HS-27A (cell line): ENCODE data around the gene KCNJ9.
"Not testable (repeated sequence)": the region's sequence is repeated elsewhere in the genome, so short reads cannot be mapped to it uniquely, and the experiment has no call there.

Source experiments
- DNase-seq: peaks from one replicate; pipeline ENCODE4 v3.0.0-alpha.2; 2012; ENCODE audit warnings: low read depth, missing footprints

Gene KCNJ9

DNA sequence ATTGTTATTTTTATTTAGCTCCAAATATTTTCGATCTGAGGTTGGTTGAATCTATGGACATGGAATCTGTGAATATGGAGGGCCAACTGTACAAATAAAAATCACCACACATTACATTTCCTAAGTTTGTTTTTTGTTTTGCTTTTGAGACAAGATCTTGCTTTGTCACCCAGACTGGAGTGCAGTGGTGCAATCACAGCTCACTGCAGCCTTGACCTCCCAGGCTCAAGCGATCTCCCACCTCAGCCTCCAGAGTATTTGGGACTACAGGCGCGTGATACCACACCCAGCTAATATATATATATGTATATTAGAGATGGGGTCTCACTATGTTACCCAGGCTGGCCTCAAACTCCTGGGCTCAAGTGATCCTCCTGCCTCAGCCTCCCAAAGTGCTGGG, 45.0 kb downstream of the KCNJ9 start:
- not testable (repeated sequence) for DNase-seq

DNA sequence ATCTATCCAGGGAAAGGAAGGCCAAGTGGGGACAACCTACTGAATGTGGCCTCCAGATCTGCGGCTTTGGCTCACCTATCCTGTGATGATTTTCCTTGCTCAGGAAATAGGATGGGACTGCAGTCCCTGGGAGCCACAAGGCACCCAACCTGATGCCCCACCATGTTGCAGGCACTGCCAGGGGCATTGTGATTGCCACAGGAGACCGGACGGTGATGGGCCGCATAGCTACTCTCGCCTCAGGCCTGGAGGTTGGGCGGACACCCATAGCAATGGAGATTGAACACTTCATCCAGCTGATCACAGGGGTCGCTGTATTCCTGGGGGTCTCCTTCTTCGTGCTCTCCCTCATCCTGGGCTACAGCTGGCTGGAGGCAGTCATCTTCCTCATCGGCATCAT, 46.0 kb downstream of the KCNJ9 start:
- no peak for DNase-seq

GRCh38 chr1:160127865-160128523, 46.7 kb downstream of the KCNJ9 start:
- DNase-seq: no peak

GRCh38 chr1:160128636-160129035, 47.3 kb downstream of the KCNJ9 start:
- DNase-seq: no peak

- no peak for DNase-seq
These were observed 47.7 kb downstream of the KCNJ9 start for GRCh38 chr1:160129046-160129445.

- no peak for DNase-seq
These were observed 48.2 kb downstream of the KCNJ9 start for GRCh38 chr1:160129558-160129957.

DNA sequence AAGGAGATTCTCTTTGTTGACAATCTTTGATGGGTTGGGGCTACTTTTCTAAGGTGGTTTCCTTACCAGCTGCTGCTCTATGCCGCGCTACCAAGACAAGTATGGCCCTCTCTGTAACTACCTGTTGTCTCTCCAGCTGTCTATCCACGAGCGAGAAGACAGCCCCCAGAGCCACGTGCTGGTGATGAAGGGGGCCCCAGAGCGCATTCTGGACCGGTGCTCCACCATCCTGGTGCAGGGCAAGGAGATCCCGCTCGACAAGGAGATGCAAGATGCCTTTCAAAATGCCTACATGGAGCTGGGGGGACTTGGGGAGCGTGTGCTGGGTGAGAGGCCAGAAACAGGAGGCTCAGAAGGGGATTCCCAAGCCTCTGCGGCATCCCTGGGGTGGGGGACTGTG, 48.6 kb downstream of the KCNJ9 start:
- no peak for DNase-seq

DNA sequence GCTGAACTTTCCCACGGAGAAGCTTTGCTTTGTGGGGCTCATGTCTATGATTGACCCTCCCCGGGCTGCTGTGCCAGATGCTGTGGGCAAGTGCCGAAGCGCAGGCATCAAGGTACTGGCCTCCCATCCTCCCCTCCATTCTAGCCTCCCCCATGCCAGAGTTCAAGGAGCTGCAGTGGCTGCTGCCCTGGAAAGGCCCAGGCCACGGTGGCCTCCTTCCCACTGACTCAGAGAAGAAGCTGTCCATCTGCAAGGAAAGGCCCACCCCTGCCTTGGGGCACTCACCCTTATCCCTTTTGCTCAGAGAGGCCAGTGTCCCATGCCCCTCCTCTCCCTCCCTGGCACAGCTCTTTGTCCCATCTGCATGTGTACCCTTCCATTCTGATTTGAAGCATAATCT, 49.1 kb downstream of the KCNJ9 start:
- DNase-seq: no peak

DNA sequence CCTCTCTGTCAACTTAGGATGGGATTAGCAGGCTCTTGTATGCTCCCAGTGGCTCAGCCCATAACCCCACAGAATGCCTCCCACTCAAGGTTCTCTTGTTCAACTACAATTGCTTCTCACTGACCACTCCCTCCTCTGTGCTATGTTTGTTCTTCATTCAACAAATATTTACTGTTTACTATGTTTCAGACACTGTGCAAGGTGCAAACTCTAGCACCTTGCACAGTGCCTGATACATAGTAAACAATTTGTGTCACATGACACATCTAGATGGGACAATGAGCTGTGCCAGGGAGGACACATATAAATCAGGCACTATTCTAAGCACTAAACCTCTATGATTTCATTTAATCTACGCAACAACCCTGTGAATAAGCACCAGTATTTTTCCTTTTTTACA, 49.6 kb downstream of the KCNJ9 start:
- DNase-seq: no peak

DNA sequence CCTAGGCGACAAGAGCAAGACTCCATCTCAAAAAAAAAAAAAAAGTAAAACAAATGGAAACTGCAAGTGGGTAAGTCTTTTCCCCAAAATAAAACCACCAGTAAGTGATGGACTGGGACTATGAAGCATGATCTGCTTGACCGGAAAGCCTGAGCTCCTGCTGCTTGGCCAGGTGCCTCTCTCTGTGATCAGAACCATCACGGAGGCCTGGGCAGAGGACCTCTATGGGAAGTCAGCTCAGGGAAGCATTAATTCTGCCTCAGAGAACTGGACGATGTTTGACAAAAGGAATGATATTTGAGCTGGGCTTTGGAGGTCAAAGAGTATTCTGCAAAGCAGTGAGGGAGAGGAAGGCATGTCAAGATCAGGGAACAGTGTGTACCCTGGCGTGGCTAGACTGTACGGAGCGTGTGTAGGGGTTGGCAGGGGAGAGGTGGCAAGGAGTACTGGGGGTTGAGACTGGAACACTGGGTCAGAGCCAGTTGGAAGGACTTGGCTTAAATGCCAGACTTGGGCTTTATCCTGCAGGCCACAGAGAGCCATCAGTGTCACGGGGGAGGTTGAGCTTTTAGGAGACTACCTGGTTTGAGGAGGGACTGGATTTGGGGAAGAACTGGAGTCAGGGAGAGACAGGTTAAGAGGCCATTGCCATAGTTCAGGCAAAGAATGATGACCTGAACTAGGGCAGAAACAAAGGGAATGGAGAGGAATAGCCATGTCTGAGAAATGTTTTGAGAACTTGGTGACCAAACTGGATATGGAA, 50.6 kb downstream of the KCNJ9 start:
- no peak for DNase-seq

DNA sequence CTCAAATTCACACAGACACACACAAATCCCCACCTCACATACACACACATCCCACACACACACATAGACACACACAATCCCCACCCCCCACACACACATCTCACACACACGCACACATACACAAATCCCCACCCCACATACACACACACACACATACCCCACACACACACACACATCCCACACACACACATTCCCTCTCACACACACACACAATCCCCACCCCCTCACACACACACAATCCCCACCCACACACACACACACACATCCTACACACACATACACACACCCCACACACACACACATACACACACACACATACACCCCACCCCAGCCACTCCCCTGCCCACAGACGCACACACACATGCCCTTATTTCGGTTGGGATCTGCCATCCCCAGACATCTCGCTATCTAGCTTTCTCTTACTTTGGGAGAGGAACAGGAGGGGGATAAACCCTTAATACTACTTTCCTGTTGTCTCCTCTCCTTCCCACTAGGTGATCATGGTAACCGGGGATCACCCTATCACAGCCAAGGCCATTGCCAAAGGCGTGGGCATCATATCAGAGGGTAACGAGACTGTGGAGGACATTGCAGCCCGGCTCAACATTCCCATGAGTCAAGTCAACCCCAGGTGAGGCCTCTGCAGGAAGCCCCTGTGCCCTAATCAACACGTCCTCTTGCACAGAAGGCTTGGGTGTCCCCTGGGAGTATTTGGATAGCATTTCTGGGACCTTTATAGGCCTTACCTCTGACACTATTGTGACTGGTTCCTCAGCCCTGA, 52.8 kb downstream of the KCNJ9 start:
- no peak for DNase-seq

GRCh38 chr1:160134791-160135572, 53.6 kb downstream of the KCNJ9 start:
- no peak for DNase-seq

- DNase-seq: no peak
These were observed 55.0 kb downstream of the KCNJ9 start for GRCh38 chr1:160136121-160136925.

DNA sequence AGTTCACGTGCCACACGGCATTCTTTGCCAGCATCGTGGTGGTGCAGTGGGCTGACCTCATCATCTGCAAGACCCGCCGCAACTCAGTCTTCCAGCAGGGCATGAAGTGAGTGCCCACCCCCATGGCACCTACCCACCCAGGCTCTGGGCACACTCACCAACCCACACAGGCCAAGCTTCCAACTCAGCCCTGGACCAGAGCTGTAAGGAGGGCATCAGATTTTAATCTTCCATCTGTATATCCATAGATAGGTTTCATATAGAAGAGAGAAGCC, 55.5 kb downstream of the KCNJ9 start:
- DNase-seq: no peak

GRCh38 chr1:160137216-160137862, 56.0 kb downstream of the KCNJ9 start:
- no peak for DNase-seq

- DNase-seq: no peak
These were observed 58.5 kb downstream of the KCNJ9 start for GRCh38 chr1:160139840-160140239.
